Activated T-helper 2 cell treated with anti-CD3 and anti-CD28 coated beads, Interferon-gamma antibody, Interleukin-2, Interleukin-4, amounts not matched to agents 10 μg/mL and 5 μg/mL and 100 μg/mL, durations not matched to agents 14 hours and 24 hours and 36 hours (primary cell): ENCODE measurements around the gene IGSF3. TPM values are rescaled to one million over a fixed set of nuclear protein-coding genes. Genes with fewer than 3 reads are reported as not detected.
"Not testable (repeated sequence)": the region's sequence is repeated elsewhere in the genome, so short reads cannot be mapped to it uniquely, and the experiment has no call there.

Experiments used
- DNase-seq: peaks from one replicate; pipeline ENCODE4 v3.0.0; 2021; ENCODE audit warnings: low spot score
- H3K27ac Mint-ChIP-seq: one replicate; pipeline ENCODE4 v1.8.0; 2021; ENCODE audit warnings: mixed read lengths
- H3K27me3 Mint-ChIP-seq: one replicate; pipeline ENCODE4 v1.8.0; 2021; ENCODE audit warnings: low read depth, mixed read lengths
- H3K36me3 Mint-ChIP-seq: one replicate; pipeline ENCODE4 v1.8.0; 2021; ENCODE audit warnings: low read depth, mixed read lengths
- H3K4me1 Mint-ChIP-seq: one replicate; pipeline ENCODE4 v1.8.0; 2021; ENCODE audit warnings: low read depth, mixed read lengths
- H3K4me3 Mint-ChIP-seq: one replicate; pipeline ENCODE4 v1.8.0; 2021; ENCODE audit warnings: low read depth, mild to moderate bottlenecking, moderate library complexity, mixed read lengths
- H3K9me3 Mint-ChIP-seq: one replicate; pipeline ENCODE4 v1.8.0; 2021; ENCODE audit warnings: mixed read lengths
- intact Hi-C: fragments of 100-400 bp; cut with micrococcal nuclease; formaldehyde crosslinking; loops from one replicate; pipeline ENCODE4 v1.15.1; 2023
- total RNA-seq: library from RNA; stranded (reverse); gene quantifications from 2 replicates; pipeline ENCODE4 v1.2.3, GENCODE V29; 2022

IGSF3 gene
- total RNA-seq, 1 donor from 2014 or later, result 4.6 TPM

- peaks cover 51% of the 10 kb centered on the region for H3K27me3 Mint-ChIP-seq
- intact Hi-C loops, result loop anchor here (5.0 kb wide), 1 partner anchor 395 kb away; the partner anchor contains the start of gene TTF2
Measured at GRCh38 chr1:116667078-116667574, 407 bp downstream of the IGSF3 start.

GRCh38 chr1:116666187-116667077 is 1.1 kb downstream of the IGSF3 start:
- H3K4me1 Mint-ChIP-seq, result peaks cover 13% of the 10 kb centered on the region
- intact Hi-C loops, result loop anchor here (5.0 kb wide), 1 partner anchor 396 kb away; the partner anchor contains the start of gene TTF2
- no peaks in the 10 kb centered on the region for H3K36me3 Mint-ChIP-seq
- DNase-seq, result no peak
- H3K27me3 Mint-ChIP-seq, result peaks cover 51% of the 10 kb centered on the region
- H3K9me3 Mint-ChIP-seq, result no peaks in the 10 kb centered on the region
- no peak overlapping the region for H3K27ac Mint-ChIP-seq
- peak overlapping the region; percentile 78 for H3K4me3 Mint-ChIP-seq

More at GRCh38 chr1:116667078-116667574, 407 bp downstream of the IGSF3 start:
- H3K27ac Mint-ChIP-seq, result no peak overlapping the region
- peaks cover 13% of the 10 kb centered on the region for H3K4me1 Mint-ChIP-seq
- H3K4me3 Mint-ChIP-seq, result peak overlapping the region; percentile 78
- DNase-seq, result no peak
- H3K36me3 Mint-ChIP-seq, result no peaks in the 10 kb centered on the region
- H3K9me3 Mint-ChIP-seq, result no peaks in the 10 kb centered on the region

GRCh38 chr1:116664978-116665371 is 2.6 kb downstream of the IGSF3 start:
- Mint-ChIP-seq H3K27me3 (peaks cover 44% of the 10 kb centered on the region), H3K4me1 (peaks cover 13% of the 10 kb centered on the region), H3K9me3 (no peaks in the 10 kb centered on the region), H3K27ac (no peak overlapping the region), H3K36me3 (no peaks in the 10 kb centered on the region), H3K4me3 (no peak overlapping the region)
- DNase-seq, result no peak
- intact Hi-C loops, result loop anchor here (5.0 kb wide), 1 partner anchor 397 kb away; the partner anchor contains the start of gene TTF2

GRCh38 chr1:116664366-116664977 is 3.1 kb downstream of the IGSF3 start:
- intact Hi-C loops, result no loop called here
- no peak for DNase-seq
- Mint-ChIP-seq H3K9me3 (no peaks in the 10 kb centered on the region), H3K36me3 (no peaks in the 10 kb centered on the region), H3K27me3 (peaks cover 40% of the 10 kb centered on the region), H3K27ac (no peak overlapping the region), H3K4me3 (no peak overlapping the region), H3K4me1 (peaks cover 13% of the 10 kb centered on the region)

- peaks cover 40% of the 10 kb centered on the region for H3K27me3 Mint-ChIP-seq
- no peak for DNase-seq
- H3K9me3 Mint-ChIP-seq, result no peaks in the 10 kb centered on the region
- no peaks in the 10 kb centered on the region for H3K36me3 Mint-ChIP-seq
- intact Hi-C loops, result no loop called here
- no peak overlapping the region for H3K27ac Mint-ChIP-seq
- peaks cover 13% of the 10 kb centered on the region for H3K4me1 Mint-ChIP-seq
- H3K4me3 Mint-ChIP-seq, result no peak overlapping the region
Measured at GRCh38 chr1:116663821-116664220, 3.7 kb downstream of the IGSF3 start.

- no peak for DNase-seq
- Mint-ChIP-seq H3K4me1 (peaks cover 12% of the 10 kb centered on the region), H3K4me3 (no peak overlapping the region), H3K9me3 (no peaks in the 10 kb centered on the region), H3K36me3 (no peaks in the 10 kb centered on the region), H3K27me3 (peaks cover 33% of the 10 kb centered on the region), H3K27ac (no peak overlapping the region)
- intact Hi-C loops, result no loop called here
Measured at GRCh38 chr1:116661633-116662032, 5.9 kb downstream of the IGSF3 start.

- intact Hi-C loops, H3K36me3 Mint-ChIP-seq, H3K4me1 Mint-ChIP-seq, DNase-seq, H3K9me3 Mint-ChIP-seq, H3K27ac Mint-ChIP-seq, H3K27me3 Mint-ChIP-seq, H3K4me3 Mint-ChIP-seq: not testable (repeated sequence)
Measured at GRCh38 chr1:116658645-116659044, 8.9 kb downstream of the IGSF3 start.

- H3K36me3 Mint-ChIP-seq, H3K9me3 Mint-ChIP-seq, DNase-seq, H3K4me3 Mint-ChIP-seq, intact Hi-C loops, H3K4me1 Mint-ChIP-seq, H3K27ac Mint-ChIP-seq: not testable (repeated sequence)
- H3K27me3 Mint-ChIP-seq, result peaks cover 12% of the 10 kb centered on the region
Measured at GRCh38 chr1:116657836-116658235, 9.7 kb downstream of the IGSF3 start.

- H3K27ac Mint-ChIP-seq, result no peak overlapping the region
- no peak overlapping the region for H3K4me3 Mint-ChIP-seq
- H3K4me1 Mint-ChIP-seq, result no peaks in the 10 kb centered on the region
- H3K36me3 Mint-ChIP-seq, result no peaks in the 10 kb centered on the region
- no peaks in the 10 kb centered on the region for H3K9me3 Mint-ChIP-seq
- peaks cover 18% of the 10 kb centered on the region for H3K27me3 Mint-ChIP-seq
- no peak for DNase-seq
- intact Hi-C loops, result no loop called here
Measured at GRCh38 chr1:116654351-116654750, 13.2 kb downstream of the IGSF3 start.

GRCh38 chr1:116652598-116652997 is 14.9 kb downstream of the IGSF3 start:
- H3K27me3 Mint-ChIP-seq, result peaks cover 19% of the 10 kb centered on the region
- H3K4me3 Mint-ChIP-seq, H3K9me3 Mint-ChIP-seq, DNase-seq, H3K36me3 Mint-ChIP-seq, H3K4me1 Mint-ChIP-seq, H3K27ac Mint-ChIP-seq, intact Hi-C loops: not testable (repeated sequence)

GRCh38 chr1:116650781-116651180 is 16.8 kb downstream of the IGSF3 start:
- H3K4me1 Mint-ChIP-seq, DNase-seq, H3K36me3 Mint-ChIP-seq, H3K4me3 Mint-ChIP-seq, intact Hi-C loops, H3K27ac Mint-ChIP-seq, H3K9me3 Mint-ChIP-seq: not testable (repeated sequence)
- H3K27me3 Mint-ChIP-seq, result peaks cover 22% of the 10 kb centered on the region

- H3K36me3 Mint-ChIP-seq, H3K27ac Mint-ChIP-seq, intact Hi-C loops, H3K4me1 Mint-ChIP-seq, H3K9me3 Mint-ChIP-seq, DNase-seq, H3K4me3 Mint-ChIP-seq: not testable (repeated sequence)
- H3K27me3 Mint-ChIP-seq, result peaks cover 21% of the 10 kb centered on the region
Measured at GRCh38 chr1:116649041-116649440, 18.5 kb downstream of the IGSF3 start.

- H3K9me3 Mint-ChIP-seq, H3K4me1 Mint-ChIP-seq, DNase-seq, H3K27ac Mint-ChIP-seq, intact Hi-C loops, H3K4me3 Mint-ChIP-seq, H3K36me3 Mint-ChIP-seq: not testable (repeated sequence)
- peaks cover 18% of the 10 kb centered on the region for H3K27me3 Mint-ChIP-seq
Measured at GRCh38 chr1:116648325-116648724, 19.2 kb downstream of the IGSF3 start.
